Dermis blood vessel endothelial cell (primary cell): ENCODE measurements around the gene TM4SF4. TPM values are rescaled to one million over a fixed set of nuclear protein-coding genes. Genes with fewer than 3 reads are reported as not detected.
A peak's percentile ranks its signal among the peaks of the same experiment; 100 is the strongest.
"Not testable (repeated sequence)": the region's sequence is repeated elsewhere in the genome, so short reads cannot be mapped to it uniquely, and the experiment has no call there.

Experiments
- DNase-seq: peaks from one replicate; pipeline ENCODE4 v3.0.0; 2010
- total RNA-seq: library from RNA; depleted of rRNA; stranded (reverse); fragments of >200 nt; gene quantifications from 2 replicates; pipeline ENCODE4 v1.2.3, GENCODE V29; 2014

The TM4SF4 gene, protein sequence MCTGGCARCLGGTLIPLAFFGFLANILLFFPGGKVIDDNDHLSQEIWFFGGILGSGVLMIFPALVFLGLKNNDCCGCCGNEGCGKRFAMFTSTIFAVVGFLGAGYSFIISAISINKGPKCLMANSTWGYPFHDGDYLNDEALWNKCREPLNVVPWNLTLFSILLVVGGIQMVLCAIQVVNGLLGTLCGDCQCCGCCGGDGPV
- not detected in 2 replicates for total RNA-seq

DNA sequence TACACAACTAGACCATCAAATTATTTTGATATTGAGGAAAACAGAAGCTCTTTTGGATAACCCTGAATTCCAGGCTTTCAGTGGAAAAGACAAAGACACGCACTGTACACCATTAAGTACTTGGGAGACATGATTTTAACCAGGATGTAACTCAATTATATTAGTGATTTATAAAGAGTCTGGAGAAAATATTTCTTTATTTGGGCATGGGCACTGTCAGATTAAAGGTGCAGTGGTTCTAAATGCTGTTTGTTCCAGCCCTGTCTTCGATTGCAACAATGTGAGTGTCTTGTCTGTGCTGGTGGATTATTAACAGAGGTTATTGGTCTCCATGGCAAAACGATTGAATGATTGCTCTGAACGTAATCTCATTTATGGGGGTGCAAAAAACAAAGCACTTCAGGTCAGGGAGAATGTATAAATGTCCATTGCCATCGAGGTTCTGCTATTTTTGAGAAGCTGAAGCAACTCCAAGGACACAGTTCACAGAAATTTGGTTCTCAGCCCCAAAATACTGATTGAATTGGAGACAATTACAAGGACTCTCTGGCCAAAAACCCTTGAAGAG lies at the start of gene TM4SF4:
TM4SF4 (plus strand) TSS at position 448 of the 568 bp plus-strand sequence. CDS start 181 bp downstream, outside the sequence.
- DNase-seq = no peak

DNA sequence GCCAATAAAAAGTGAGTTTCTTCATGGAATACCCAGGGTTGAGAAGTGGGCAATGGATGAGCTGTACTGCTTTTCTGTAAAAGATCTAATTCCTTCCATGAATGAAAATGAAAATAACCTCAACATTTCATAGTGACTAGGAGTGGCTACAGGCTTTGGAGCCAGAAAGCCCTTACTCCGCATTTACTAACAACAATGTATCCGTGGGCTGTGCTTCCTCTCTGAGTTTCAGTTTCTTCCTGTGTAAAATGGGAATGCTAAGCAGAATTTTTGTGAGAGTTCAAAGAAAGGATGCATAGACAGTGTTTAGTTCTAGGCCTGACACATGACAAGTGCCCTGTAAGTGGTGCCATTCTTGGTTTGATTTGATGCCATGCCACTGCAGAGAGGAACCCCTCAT lies 49.6 kb upstream of the TM4SF4 start:
- DNase-seq = peak; percentile 57

DNA sequence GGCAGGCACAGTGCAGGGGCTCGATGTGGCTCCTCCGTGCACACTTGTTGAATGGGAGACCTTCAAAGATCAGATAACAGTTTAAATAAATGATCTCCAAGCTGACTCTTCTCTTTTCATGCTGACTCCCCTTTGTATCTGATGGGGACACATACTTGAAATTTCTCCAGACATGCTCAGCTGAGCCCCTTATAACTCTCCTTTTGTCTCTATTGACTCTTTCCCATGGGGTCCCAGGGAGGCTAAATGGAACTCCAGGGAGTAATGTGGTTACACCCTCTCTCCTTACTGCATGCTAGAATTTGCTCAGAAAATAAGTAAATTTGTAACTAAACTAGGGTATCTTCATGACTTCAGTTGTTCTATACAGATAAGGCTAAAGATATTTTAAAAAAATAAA lies 48.2 kb upstream of the TM4SF4 start:
- no peak for DNase-seq

DNA sequence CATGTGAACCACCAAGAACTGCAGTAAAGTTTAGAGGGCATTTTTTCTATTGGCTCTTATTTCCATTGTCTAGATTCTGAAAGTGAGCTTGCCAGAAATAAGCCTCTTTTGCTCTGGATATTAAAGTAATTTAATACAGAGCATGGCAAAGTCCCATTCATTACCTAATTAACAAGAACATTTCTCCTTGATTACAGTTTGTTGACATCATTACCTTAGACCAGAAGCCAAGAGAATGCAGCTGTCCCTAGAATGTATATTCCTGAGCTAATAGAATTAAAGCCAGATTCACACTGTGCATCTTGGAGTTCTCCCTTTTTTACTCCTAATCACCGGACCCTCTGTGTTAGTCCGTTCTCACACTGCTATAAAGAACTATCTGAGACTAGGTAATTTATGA lies 46.4 kb upstream of the TM4SF4 start:
- no peak for DNase-seq

DNA sequence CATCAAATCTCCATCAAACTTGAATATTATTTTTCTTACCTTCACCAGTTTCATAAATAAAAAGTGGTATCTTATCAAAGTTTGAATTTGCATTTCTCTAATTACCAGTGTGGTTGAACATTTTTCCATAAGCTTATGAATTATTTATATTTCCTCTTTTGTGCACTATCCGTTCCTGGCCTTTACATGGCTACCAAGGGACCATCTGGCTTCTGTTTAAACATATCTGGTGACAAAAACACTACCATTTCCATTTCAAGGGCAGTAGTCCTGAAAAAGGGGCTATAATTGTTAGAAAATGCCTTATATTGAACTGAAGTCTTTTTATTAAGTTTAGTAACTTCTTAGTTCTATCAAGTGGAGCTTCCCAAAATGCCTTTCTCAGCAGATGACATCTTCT lies 44.3 kb upstream of the TM4SF4 start:
- DNase-seq = no peak

DNA sequence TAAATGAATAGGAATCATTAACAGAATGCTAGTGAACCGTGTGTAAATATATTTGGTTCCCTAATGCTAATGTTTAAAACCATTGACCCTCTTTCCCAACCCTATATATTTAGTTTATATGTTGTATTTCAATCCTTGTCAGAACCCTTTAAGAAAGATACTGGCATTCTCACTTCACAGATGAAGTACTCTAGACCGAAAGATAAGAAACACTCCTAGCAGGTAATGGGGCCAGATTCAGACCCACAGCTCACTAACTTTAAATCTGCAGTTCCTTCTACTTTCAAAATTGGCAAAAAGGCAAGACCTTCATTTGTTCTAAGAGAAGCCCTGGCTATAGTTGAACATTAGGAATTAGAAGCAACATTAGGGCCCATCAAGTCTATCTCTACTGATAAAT lies 42.3 kb upstream of the TM4SF4 start:
- DNase-seq = no peak

DNA sequence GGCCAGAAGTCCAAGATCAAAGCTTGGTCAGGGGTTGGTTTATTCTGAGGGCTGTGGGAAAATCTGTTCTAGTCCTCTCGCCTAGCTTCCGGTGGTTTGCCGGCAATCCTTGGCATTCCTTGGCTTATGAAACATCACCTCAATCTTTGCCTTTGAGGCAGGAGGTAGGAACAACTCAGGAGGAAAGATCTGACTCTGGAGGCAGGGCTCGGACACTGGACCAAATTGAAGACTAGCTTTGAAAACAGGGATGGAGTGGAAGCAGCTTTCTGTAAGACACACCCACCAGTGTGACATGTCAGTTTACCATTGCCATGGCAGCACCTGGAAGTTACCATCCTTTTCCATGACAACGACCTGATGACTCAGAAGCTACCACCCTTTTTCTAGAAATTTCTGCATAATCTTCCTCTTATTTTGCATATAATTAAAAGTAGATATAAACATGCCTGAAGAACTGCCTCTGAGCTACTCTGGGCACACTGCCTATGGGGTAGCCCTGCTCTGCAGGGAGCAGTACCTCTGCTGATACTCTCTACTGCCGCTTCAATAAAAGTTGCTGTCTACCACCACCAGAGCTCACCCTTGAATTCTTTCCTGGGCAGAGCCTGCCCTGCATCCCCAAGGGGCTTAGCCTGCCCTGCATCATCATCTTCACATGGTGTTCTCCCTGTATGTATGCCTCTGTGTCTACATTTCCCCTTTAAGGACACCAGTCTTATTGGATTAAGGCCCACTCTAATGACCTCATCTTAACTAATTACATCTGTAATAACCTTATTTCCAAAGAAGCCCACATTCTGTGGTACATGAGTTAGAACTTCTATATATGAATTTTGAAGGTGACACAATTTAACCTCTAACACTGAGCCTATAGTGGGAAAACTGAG lies 38.3 kb upstream of the TM4SF4 start:
- no peak for DNase-seq

DNA sequence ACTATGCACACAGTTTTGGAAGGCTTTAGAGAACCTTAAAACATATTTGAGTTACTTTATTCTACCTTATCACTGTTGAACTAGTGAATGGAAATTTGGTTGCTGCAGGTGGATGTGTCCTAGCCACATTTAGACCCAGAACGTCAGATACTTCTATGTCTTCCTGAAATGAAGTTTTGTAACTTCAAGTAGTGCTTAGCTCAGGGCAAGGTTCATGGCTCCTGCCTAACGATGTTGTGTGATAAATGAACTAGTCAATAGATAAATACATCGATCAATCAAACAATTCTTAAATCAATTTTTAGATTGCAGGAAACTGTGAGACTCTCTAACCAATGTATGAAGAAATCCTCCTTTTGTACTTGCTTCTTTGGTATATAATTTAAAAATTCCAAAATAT lies 37.2 kb upstream of the TM4SF4 start:
- DNase-seq = no peak

DNA sequence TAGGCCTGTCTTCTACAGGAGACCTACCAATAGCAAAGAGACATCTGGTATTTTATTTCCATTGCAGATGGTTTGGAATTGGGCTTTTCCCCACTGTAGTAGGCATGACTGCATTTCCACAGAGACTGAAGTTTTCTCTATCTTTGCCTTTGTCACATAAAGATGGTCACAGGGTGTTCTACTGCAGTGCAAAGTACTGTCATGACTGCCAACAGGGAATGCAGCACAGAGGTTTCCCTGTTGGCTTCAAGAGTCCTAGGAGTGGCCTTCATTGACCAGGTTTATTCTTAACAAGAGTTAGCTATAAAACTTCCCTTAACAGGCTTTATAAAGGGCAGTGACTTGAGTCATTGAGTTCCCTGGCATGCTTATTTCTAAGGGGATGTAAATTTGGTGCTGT lies 36.8 kb upstream of the TM4SF4 start:
- DNase-seq = no peak

DNA sequence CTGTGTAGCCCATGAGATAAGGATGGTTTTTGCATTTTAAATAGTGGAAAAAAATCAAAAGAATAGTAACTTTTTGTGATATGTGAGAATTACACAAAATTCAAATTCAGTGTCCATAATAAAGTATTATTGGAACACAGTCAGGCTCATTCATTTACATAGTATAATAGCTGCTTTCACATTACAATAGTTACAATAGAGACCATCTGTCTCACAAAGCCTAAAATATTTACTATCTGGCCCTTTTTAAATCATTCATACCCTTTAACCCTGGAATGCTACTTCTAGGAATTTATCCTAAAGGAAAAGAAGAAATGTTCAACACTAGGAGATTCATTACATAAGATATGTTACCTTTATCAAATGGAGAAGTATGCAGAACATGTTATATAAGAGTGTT lies 35.5 kb upstream of the TM4SF4 start:
- no peak for DNase-seq

DNA sequence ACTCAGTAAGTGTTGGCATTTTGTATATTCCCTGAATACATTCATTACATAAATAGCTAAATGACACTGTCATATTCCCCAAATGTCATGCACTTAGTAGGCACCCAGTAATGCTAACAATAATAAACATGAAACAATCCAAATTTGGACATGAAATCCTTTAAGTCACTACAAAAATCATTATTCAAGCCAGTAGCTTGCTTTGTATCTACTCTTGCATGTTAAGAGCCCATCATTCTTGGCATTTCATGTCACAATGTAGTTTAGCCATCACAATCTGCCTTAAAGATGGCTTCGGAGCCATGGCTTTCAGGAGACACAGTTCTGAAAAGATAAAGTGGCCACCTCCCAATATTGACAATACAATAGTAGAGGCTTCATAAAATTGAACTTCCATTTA lies 32.9 kb upstream of the TM4SF4 start:
- no peak for DNase-seq

DNA sequence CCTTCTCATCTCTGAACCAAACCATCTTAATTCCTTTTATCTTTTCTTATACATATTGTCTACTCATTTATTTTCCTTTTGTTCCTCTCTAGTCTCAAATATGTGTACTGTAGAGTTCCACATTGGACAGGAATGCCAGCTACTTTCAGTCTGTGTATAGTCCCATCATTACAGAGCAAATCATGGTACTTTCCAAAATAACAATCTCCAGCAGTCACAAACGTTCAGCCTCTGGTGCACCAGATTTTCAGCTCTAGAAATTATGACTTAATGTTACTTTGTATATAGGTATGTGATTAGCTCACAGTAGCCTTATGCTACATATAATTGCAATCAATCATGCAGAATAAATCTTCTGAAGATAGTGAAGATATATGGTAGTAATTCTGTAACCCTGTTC lies 32.5 kb upstream of the TM4SF4 start:
- no peak for DNase-seq

DNA sequence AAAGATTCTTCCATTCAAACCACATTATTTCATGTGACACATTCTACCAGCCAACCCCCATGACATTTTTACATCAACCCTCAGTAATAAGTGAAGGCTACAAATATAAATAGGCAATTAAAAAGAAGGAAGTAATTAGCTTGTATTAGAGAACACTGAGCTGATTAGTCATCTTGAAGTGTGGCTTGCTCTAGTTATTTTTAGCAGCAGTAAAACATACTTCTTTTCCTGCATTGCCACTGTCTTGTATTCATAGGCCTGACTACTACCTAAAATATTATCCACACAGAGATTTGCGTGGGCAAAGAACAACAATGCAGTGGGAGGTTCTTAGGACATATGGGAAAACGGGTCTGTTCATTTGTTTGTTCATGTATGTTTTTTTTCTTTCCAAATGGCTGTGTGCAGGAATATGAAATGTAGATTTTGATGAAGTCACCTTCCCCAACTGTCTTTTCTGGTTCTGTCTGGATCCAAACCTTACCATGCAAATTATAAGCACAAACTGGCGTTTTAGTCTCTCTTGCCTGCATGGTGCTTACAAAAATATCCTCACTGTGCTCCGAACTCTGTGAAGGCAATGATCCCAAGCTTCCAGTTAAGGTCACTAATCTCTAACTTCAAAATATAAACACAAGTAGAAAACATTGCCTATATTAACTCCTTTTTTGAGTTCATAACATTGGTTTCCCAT lies 31.5 kb upstream of the TM4SF4 start:
- peak; percentile 45 for DNase-seq

DNA sequence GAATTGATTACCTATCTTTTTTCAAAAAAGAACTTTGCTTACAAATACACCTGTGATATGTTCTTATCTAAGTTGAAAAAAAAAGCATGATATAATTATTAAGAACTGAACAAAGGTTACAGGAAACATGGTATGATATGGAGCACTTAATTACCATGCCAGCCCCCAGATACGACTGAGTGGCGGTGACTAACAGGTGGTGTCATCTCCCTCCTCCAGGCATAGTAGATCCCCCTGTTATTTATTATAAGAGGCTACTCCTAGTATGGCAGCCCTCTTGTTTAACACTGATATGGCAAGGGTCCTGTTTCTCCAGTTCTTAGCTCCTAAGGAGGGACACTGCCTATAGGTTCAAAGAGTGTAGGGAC lies 31.0 kb upstream of the TM4SF4 start:
- no peak for DNase-seq

DNA sequence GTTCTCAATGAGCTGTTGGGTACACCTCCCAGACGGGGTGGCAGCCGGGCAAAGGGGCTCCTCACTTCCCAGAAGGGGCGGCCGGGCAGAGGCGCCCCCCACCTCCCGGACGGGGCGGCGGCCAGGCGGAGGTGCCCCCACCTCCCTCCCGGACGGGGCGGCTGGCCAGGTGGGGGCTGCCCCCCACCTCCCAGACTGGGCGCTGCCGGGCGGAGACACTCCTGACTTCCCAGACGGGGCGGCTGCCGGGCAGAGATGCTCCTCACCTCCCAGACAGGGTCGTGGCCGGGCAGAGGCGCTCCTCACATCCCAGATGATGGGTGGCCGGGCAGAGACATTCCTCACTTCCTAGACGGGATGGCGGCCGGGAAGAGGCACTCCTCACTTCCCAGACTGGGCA lies 29.6 kb upstream of the TM4SF4 start:
- not testable (repeated sequence) for DNase-seq

DNA sequence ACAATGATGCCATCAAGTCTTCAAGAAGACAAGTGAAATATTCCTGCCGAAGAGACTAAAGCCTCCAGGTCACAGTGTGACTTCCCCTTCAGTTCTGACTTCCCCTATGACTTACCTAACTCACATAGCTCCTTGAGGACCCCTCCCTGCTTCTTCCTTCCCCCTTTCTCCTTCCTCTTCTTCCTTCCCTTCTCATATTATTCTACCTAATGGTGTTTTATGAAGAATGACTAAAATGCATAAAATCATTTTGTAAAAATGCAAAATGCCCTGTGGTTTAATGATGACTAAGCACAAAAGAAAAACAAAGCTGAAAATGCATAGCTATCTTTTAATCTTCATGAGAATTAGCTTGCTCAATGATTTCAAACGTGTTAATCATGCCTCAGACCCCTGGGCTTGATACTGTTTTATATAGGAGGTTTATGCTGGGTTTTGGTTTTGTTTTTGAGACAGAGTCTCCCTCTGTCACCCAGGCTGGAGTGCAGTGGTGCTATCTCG lies 26.1 kb upstream of the TM4SF4 start:
- DNase-seq = no peak

DNA sequence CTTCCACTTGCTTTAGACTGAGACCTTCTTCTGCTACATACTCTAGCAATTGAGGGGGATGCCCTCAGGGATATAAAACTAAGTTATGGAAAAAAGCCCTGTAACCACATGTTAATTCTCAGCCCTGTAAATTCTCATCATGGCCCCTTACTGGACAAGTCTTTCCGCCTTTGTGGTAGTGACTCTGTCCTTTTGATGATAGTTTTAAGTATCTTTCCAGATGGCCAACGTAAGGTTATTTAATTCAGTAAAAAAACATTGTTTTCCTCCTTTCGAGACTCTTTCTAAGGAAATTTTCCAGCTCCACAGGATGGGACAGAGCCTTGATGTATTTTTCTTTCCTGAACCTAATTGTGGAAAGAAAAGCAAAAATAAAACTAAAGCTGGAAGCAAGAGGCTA lies 25.3 kb upstream of the TM4SF4 start:
- DNase-seq = no peak

DNA sequence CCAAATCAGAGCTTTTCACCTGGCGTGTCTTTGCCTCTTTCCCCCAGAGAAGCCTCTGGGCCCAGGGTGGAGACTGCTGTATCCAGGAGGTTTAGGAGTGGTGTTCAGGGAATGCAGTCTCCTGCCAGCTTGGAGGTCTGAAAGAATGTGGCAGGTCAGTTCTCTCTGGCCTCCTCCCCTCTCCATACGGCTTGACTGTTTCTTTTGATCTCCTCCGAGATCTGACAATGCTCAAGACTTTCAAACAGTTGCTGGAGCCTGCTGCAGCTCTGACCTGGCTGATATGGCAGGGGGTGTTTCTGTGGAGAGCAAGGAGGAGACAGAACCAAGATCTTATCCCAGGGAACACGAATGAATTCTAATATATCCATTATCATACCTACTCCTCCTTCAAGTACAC lies 24.7 kb upstream of the TM4SF4 start:
- no peak for DNase-seq

DNA sequence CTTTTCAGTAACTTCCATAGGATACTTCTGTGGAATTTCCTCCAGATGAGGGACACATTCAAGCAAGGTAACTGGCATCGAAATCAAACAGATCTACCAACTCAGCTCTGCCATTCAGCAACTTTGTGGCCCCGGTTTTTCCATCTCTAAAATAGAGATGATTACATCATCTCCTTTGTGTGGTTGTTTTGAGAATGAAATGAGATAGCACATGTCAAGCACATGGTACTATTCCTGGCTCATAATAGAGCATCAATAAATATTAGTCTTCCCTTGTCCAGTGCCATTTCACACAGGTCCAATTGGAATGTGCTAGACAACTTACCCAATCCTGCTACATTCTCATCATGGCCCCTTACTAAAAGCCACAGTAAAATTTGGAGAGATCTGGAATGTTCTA lies 24.2 kb upstream of the TM4SF4 start:
- no peak for DNase-seq

DNA sequence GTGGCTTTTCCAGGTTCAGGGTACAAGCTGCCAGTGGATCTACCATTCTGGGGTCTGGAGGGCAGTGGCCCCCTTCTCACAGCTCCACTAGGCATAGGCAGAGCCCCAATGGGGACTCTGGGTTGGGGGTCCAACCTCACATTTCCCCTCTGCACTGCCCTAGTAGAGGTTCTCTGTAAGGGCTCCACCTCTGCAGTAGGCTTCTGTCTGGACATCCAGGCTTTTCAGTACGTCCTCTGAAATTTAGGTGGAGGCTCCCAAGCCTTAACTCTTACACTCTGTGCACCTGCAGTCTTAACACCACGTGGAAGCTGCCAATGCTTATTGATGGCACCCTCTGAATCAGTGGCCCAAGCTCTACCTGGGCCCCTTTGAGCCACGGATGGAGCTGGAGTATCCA lies 22.5 kb upstream of the TM4SF4 start:
- no peak for DNase-seq

DNA sequence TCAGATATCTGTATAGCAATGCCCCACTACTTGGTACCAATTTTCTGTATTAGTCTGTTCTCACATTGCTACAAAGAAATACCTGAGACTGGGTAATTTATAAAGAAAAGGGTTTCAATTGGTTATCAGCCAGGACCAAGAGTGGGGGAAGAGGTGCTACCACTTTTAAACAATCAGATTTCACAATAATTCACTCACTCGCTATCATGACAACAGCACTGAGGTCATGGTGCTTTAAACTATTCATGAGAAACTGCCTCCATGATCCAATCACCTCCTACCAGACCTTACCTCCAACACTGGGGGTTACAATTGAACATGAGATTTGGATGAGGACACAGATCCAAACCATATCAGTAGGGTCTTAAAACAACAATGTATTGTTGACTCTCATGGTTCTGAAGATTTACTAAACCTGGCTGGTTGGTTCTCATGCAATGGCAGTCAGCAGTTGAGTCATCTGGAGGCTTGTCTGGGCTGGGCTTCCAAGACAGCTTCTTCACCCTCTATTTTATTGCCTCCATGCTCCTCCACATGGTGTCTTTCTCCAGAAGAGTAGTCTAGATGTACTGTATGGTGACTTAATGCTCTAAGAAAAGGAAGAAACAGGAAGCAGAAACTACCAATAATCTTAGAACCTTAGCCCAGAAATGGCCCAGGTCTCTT lies 21.2 kb upstream of the TM4SF4 start:
- no peak for DNase-seq

DNA sequence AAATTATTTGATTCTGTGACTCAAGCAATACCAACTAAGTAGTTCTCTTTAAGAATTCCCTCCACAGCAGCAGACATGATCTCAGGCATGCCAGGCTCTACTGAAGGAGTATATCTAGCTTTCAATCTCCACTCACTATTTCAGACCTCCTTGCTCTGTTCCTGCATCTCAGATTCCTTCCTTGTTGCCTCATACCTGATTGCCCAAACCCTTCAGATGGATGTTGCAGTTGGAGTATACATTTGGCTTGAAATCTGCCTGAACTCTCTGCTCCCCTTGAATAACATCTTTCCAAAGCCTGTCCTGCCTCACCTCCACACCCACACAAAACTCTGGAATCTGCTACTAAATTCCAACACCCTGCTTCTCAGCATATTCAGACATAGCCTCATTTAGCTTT lies 19.8 kb upstream of the TM4SF4 start:
- no peak for DNase-seq

DNA sequence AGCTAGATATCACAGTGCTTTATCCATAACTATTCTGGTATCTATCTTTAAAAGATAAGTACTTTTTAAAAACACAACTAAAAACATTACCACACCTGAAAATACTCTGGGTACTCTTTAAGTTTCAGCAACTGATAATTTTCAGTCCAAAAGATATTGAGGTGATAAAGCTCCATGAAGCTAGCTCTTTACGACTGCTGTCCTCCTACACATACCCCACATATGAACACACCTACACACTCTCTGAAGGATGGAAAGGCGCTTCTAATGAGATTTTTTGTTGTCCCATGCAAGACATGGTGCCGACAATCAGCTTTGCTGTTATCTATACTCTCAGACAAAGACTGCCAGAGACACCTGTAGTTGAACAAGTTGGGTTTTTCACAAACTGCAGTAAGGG lies 19.1 kb upstream of the TM4SF4 start:
- no peak for DNase-seq
